HS-5 (cell line): ENCODE results near the gene ATAD2B.
"Not testable (repeated sequence)": the region's sequence is repeated elsewhere in the genome, so short reads cannot be mapped to it uniquely, and the experiment has no call there.

Experiments used
- DNase-seq: peaks from one replicate; pipeline ENCODE4 v3.0.0-alpha.2; 2012; ENCODE audit warnings: low read depth

Gene ATAD2B

GRCh38 chr2:23789012-23789411 is 137.9 kb downstream of the ATAD2B start:
- DNase-seq: no peak

- DNase-seq: no peak
These were observed 138.8 kb downstream of the ATAD2B start for GRCh38 chr2:23788100-23788499.

- DNase-seq: no peak
These were observed 142.0 kb downstream of the ATAD2B start for GRCh38 chr2:23784971-23785370.

GRCh38 chr2:23782646-23783045 is 144.3 kb downstream of the ATAD2B start:
- no peak for DNase-seq

- no peak for DNase-seq
These were observed 144.8 kb downstream of the ATAD2B start for GRCh38 chr2:23782126-23782525.

- DNase-seq: not testable (repeated sequence)
These were observed 146.5 kb downstream of the ATAD2B start for GRCh38 chr2:23780465-23780864.

- DNase-seq: no peak
These were observed 149.1 kb downstream of the ATAD2B start for GRCh38 chr2:23777826-23778225.

- DNase-seq: no peak
These were observed 150.9 kb downstream of the ATAD2B start for GRCh38 chr2:23776021-23776420.

GRCh38 chr2:23772684-23773083 is 154.2 kb downstream of the ATAD2B start:
- DNase-seq: no peak

GRCh38 chr2:23772056-23772455 is 154.9 kb downstream of the ATAD2B start:
- DNase-seq: no peak

GRCh38 chr2:23769364-23769763 is 157.6 kb downstream of the ATAD2B start:
- no peak for DNase-seq

GRCh38 chr2:23767876-23768621 is 158.9 kb downstream of the ATAD2B start:
- DNase-seq: no peak

- DNase-seq: no peak
These were observed 164.8 kb downstream of the ATAD2B start for GRCh38 chr2:23762141-23762540.

- no peak for DNase-seq
These were observed 165.3 kb downstream of the ATAD2B start for GRCh38 chr2:23761638-23762037.

GRCh38 chr2:23760736-23761135 is 166.2 kb downstream of the ATAD2B start:
- DNase-seq: peak; percentile 11

- DNase-seq: peak; percentile 67
These were observed 169.1 kb downstream of the ATAD2B start for GRCh38 chr2:23757686-23758433.

GRCh38 chr2:23756593-23757292 is 170.2 kb downstream of the ATAD2B start:
- DNase-seq: no peak

GRCh38 chr2:23754970-23755369 is 172.0 kb downstream of the ATAD2B start:
- DNase-seq: no peak

- DNase-seq: no peak
These were observed 173.5 kb downstream of the ATAD2B start for GRCh38 chr2:23753291-23754010.

- DNase-seq: no peak
These were observed 175.1 kb downstream of the ATAD2B start for GRCh38 chr2:23751747-23752265.

GRCh38 chr2:23746141-23746863 is 180.6 kb downstream of the ATAD2B start:
- no peak for DNase-seq
